Calu3 (cell line): ENCODE data around the gene SLIT3. TPM values are rescaled to one million over a fixed set of nuclear protein-coding genes. Genes with fewer than 3 reads are reported as not detected.

Experiments used
- BruUV-seq: library from RNA; stranded (reverse); fragments of 400-500 nt; replicated peaks from 2 replicates; lab custom pipeline; 2021; lab: Mats Ljungman, UMichigan
- CTCF ChIA-PET: fragments of 300-600 bp; sonication (Branson Sonifier 250); formaldehyde crosslinking; loops from one replicate; lab custom pipeline; 2022; ENCODE audit warnings: antibody characterized with exemption; lab: Charles Lee
- DNase-seq: peaks from one replicate; pipeline ENCODE4 v3.0.0; 2022
- H3K27ac Mint-ChIP-seq: one replicate; pipeline ENCODE4 v1.8.0; 2022; ENCODE audit warnings: mixed read lengths; ENCODE audit not compliant: unreplicated experiment
- H3K27me3 Mint-ChIP-seq: one replicate; pipeline ENCODE4 v1.8.0; 2022; ENCODE audit warnings: mixed read lengths; ENCODE audit not compliant: unreplicated experiment
- H3K36me3 Mint-ChIP-seq: one replicate; pipeline ENCODE4 v1.8.0; 2022; ENCODE audit warnings: mild to moderate bottlenecking, moderate library complexity, mixed read lengths; ENCODE audit not compliant: insufficient read depth, unreplicated experiment
- H3K4me1 Mint-ChIP-seq: one replicate; pipeline ENCODE4 v1.8.0; 2022; ENCODE audit warnings: mild to moderate bottlenecking, low read depth, mixed read lengths; ENCODE audit not compliant: unreplicated experiment
- H3K4me3 Mint-ChIP-seq: one replicate; pipeline ENCODE4 v1.8.0; 2022; ENCODE audit warnings: mild to moderate bottlenecking, low read depth, moderate library complexity, mixed read lengths; ENCODE audit not compliant: unreplicated experiment
- H3K9me3 Mint-ChIP-seq: one replicate; pipeline ENCODE4 v1.8.0; 2022; ENCODE audit warnings: low read depth, mixed read lengths; ENCODE audit not compliant: unreplicated experiment
- intact Hi-C: fragments of 100-400 bp; cut with micrococcal nuclease; formaldehyde crosslinking; loops from one replicate; pipeline ENCODE4 v1.10.0; 2022; ENCODE audit not compliant: unreplicated experiment
- total RNA-seq: library from RNA; stranded (reverse); gene quantifications from 2 replicates; pipeline ENCODE4 v1.2.3, GENCODE V29; 2022
- TF ChIP-seq, protein P1 (sequence below): fragments of 200-600 bp; IDR thresholded peaks from one replicate; pipeline ENCODE4 v1.8.0; 2022; ENCODE audit warnings: antibody characterized with exemption; ENCODE audit not compliant: unreplicated experiment

SLIT3 gene
- total RNA-seq, 1 experiment from 2014 or later, result not detected

DNA sequence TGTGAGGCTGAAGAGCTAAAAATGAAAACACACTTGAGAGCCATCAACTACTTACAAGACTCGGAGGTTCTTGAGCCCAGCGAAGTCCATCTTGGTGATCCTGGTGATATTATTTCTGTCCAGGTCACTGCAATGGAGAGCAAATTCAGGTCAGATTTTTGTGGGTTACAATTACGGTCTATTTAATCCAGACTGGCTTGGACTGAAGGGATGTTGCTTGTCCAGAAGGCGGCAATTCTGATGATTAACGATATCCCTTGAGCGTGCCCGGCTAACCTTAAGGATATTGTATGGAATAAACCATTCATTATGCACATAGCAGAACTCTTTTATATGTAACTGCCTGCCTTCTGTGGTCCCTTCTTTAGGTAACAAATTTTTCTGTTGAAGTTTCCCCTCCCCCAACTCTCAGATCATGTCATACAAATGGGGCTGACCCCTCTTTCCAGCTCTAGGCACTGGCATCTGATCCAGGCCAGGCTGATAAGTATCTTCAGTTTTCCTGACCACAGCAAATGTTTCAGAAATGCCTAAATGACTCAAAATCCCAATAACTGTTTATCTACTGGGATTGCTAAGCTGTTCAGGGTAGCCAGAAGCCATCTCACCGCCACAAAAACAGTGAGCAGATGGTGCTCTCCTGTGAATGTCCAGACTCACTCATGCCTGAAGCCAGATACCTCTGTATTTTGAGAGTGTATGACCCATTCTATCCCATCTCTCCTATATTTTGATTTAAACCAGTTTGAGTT, 49.4 kb downstream of the SLIT3 start:
- no peaks in the 10 kb centered on the region for H3K36me3 Mint-ChIP-seq
- H3K4me1 Mint-ChIP-seq, result no peaks in the 10 kb centered on the region
- no TSS peak for BruUV-seq
- CTCF ChIA-PET, result no interaction called here
- H3K27me3 Mint-ChIP-seq, result no peaks in the 10 kb centered on the region
- intact Hi-C loops, result no loop called here
- no peak for DNase-seq
- TF ChIP-seq, protein P1, sequence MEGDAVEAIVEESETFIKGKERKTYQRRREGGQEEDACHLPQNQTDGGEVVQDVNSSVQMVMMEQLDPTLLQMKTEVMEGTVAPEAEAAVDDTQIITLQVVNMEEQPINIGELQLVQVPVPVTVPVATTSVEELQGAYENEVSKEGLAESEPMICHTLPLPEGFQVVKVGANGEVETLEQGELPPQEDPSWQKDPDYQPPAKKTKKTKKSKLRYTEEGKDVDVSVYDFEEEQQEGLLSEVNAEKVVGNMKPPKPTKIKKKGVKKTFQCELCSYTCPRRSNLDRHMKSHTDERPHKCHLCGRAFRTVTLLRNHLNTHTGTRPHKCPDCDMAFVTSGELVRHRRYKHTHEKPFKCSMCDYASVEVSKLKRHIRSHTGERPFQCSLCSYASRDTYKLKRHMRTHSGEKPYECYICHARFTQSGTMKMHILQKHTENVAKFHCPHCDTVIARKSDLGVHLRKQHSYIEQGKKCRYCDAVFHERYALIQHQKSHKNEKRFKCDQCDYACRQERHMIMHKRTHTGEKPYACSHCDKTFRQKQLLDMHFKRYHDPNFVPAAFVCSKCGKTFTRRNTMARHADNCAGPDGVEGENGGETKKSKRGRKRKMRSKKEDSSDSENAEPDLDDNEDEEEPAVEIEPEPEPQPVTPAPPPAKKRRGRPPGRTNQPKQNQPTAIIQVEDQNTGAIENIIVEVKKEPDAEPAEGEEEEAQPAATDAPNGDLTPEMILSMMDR, result no peak
- no peak overlapping the region for H3K4me3 Mint-ChIP-seq
- no peak overlapping the region for H3K27ac Mint-ChIP-seq
- H3K9me3 Mint-ChIP-seq, result peaks cover 12% of the 10 kb centered on the region

DNA sequence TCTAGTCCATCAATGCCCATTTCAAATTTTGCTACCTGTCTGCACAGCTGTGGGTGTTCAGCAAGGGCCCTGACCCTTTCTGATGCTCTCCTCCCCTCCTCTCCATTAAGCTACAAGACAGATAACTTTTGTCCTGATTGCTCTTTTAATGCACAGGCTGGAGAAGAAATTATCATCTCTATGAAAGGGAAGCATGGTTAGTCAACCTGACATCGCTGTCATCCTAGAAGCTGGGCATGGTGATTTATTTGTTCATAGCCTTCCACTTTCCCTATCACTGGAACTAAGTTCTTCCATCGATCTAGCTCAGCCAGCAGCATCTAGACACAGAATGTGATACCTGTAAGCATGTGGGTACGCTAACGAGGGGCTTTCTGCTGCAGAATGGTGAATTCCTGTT, 50.1 kb downstream of the SLIT3 start:
- H3K27ac Mint-ChIP-seq, result no peak overlapping the region
- no peaks in the 10 kb centered on the region for H3K27me3 Mint-ChIP-seq
- intact Hi-C loops, result no loop called here
- TF ChIP-seq, protein P1, result no peak
- no peaks in the 10 kb centered on the region for H3K36me3 Mint-ChIP-seq
- CTCF ChIA-PET, result no interaction called here
- no TSS peak for BruUV-seq
- no peak overlapping the region for H3K4me3 Mint-ChIP-seq
- H3K4me1 Mint-ChIP-seq, result no peaks in the 10 kb centered on the region
- H3K9me3 Mint-ChIP-seq, result peaks cover 10% of the 10 kb centered on the region
- DNase-seq, result no peak

DNA sequence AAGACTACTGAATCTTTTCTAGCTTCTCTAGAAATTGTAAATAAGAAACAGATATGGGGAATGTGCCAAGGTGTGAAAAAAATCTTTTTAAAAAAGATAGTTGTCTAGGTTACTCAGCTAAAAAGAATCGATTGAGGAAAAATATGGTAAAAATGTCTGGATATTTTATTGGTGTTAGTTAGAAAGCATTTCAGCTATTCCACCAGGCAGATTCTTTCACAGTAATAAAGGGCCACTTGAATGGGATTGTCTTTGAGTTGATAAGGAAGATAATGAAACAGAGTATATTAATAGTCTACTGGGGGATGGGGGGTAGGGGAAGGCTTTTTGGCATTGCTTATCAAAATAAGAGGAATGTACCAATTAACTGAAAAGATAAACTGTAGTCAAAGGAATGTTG, 51.9 kb downstream of the SLIT3 start:
- intact Hi-C loops, result no loop called here
- no TSS peak for BruUV-seq
- Mint-ChIP-seq H3K4me1 (no peaks in the 10 kb centered on the region), H3K27ac (no peak overlapping the region), H3K4me3 (no peak overlapping the region), H3K36me3 (no peaks in the 10 kb centered on the region), H3K9me3 (peaks cover 13% of the 10 kb centered on the region), H3K27me3 (no peaks in the 10 kb centered on the region)
- TF ChIP-seq, protein P1, result no peak
- no peak for DNase-seq
- CTCF ChIA-PET, result no interaction called here

- CTCF ChIA-PET, result no interaction called here
- no peaks in the 10 kb centered on the region for H3K27me3 Mint-ChIP-seq
- H3K27ac Mint-ChIP-seq, result no peak overlapping the region
- no peaks in the 10 kb centered on the region for H3K36me3 Mint-ChIP-seq
- H3K4me1 Mint-ChIP-seq, result no peaks in the 10 kb centered on the region
- TF ChIP-seq, protein P1, result no peak
- intact Hi-C loops, result no loop called here
- no peak for DNase-seq
- no TSS peak for BruUV-seq
- H3K9me3 Mint-ChIP-seq, result peaks cover 13% of the 10 kb centered on the region
- no peak overlapping the region for H3K4me3 Mint-ChIP-seq
Observed at GRCh38 chr5:169248550-169248949, 52.4 kb downstream of the SLIT3 start.
